Fibroblast of pulmonary artery (primary cell): ENCODE results near the gene ADNP.

ENCODE experiments used
- DNase-seq: peaks from one replicate; pipeline ENCODE4 v3.0.0-alpha.2; 2010; ENCODE audit warnings: low read depth
- H3K4me3 ChIP-seq: replicated peaks from 2 replicates; pipeline ENCODE4 v1.5.1; 2011; ENCODE audit warnings: low read depth, mild to moderate bottlenecking, control low read depth, low read length, moderate library complexity
- CTCF ChIP-seq: IDR thresholded peaks from 2 replicates; pipeline ENCODE4 v1.5.1; 2011; ENCODE audit warnings: mild to moderate bottlenecking, control low read depth, low read length, inconsistent platforms; ENCODE audit errors: missing control alignments

ADNP gene

GRCh38 chr20:50857348-50857747 is 73.9 kb downstream of the ADNP start:
- no peak overlapping the region for H3K4me3 ChIP-seq
- no peak for TF ChIP-seq CTCF
- no peak for DNase-seq

GRCh38 chr20:50856475-50857041 is 74.7 kb downstream of the ADNP start:
- DNase-seq = no peak
- no peak for TF ChIP-seq CTCF
- H3K4me3 ChIP-seq = no peak overlapping the region

GRCh38 chr20:50855498-50856474 is 75.5 kb downstream of the ADNP start:
- TF ChIP-seq CTCF = no peak
- DNase-seq = no peak
- H3K4me3 ChIP-seq = no peak overlapping the region

GRCh38 chr20:50854506-50855249 is 76.6 kb downstream of the ADNP start:
- DNase-seq = no peak
- no peak for TF ChIP-seq CTCF
- H3K4me3 ChIP-seq = no peak overlapping the region

GRCh38 chr20:50852085-50852484 is 79.2 kb downstream of the ADNP start:
- no peak overlapping the region for H3K4me3 ChIP-seq
- no peak for TF ChIP-seq CTCF
- DNase-seq = no peak

- no peak for DNase-seq
- TF ChIP-seq CTCF = no peak
- H3K4me3 ChIP-seq = no peak overlapping the region
Measured at GRCh38 chr20:50850721-50851286, 80.4 kb downstream of the ADNP start.
